Psoas muscle (tissue), 8 donors: Measurements from ENCODE around the gene PRKACA. TPM values are rescaled to one million over a fixed set of nuclear protein-coding genes. Genes with fewer than 3 reads are reported as not detected.
A peak's percentile ranks its signal among the peaks of the same experiment; 100 is the strongest.
"Not testable (repeated sequence)": the region's sequence is repeated elsewhere in the genome, so short reads cannot be mapped to it uniquely, and the experiment has no call there.

Experiments
- ATAC-seq, 4 donors: fragments of 200-7000 bp; cut with Tn5 transposase; one replicate each; pipeline ENCODE4 v1.9.1; 2020; ENCODE audit warnings: moderate library complexity in 3 of 4, mild to moderate bottlenecking in 2 of 4
- DNase-seq, 2 donors: peaks; one replicate each; pipeline ENCODE4 v3.0.0-alpha.2; 2020
- H3K27ac ChIP-seq: fragments of 200-600 bp; one replicate; pipeline ENCODE4 v1.8.0; 2022
- H3K27me3 ChIP-seq, 3 donors: fragments of 200-600 bp in 1 of 3; one replicate each; pipeline versions ENCODE4 v1.6.1 to v1.8.0; 2013 to 2022; ENCODE audit warnings: low read length in 2 of 3, mild to moderate bottlenecking in 2 of 3, moderate library complexity in 1 of 3; ENCODE audit not compliant: insufficient read depth in 3 of 3
- H3K36me3 ChIP-seq, 2 donors: fragments of 200-600 bp in 1 of 2; one replicate each; pipeline versions ENCODE4 v1.6.1 to v1.8.0; 2013 to 2022; ENCODE audit warnings: low read depth in 1 of 2, mild to moderate bottlenecking in 1 of 2, moderate library complexity in 1 of 2; ENCODE audit not compliant: insufficient read depth in 1 of 2
- H3K4me1 ChIP-seq: fragments of 200-600 bp; one replicate; pipeline ENCODE4 v1.8.0; 2022
- H3K4me3 ChIP-seq: fragments of 200-600 bp; one replicate; pipeline ENCODE4 v1.8.0; 2022; ENCODE audit warnings: mild to moderate bottlenecking
- H3K9me3 ChIP-seq: fragments of 200-600 bp; one replicate; pipeline ENCODE4 v1.8.0; 2022
- whole genome bisulfite sequencing, 3 donors: extraction: QIAGEN DNeasy Blood & Tissue Kit; methylation state at CpG; one replicate each; pipeline versions ENCODE4 v1.1.6 to v1.1.7; 2013; 5-methylcytosine and 5-hydroxymethylcytosine counted together
- intact Hi-C, 2 donors: fragments of 100-400 bp; cut with DNase I; formaldehyde crosslinking; loops; one replicate each; pipeline versions ENCODE4 v1.11.0 to v1.14.2; 2022
- polyA plus RNA-seq, 3 donors: library from polyadenylated mRNA; stranded (reverse); fragments of 200-250 nt; gene quantifications; one replicate each; pipeline ENCODE4 v1.2.3, GENCODE V29; 2013
- total RNA-seq, 4 donors: library from RNA; stranded (reverse); fragmentation: NEBNext Ultra II Directional in 2 of 4; extraction: Animal tissue kit (Norgen Biotek cat#: 25700) in 2 of 4; gene quantifications; one replicate each; pipeline versions ENCODE4 v1.2.1 to v1.2.4, GENCODE V29; 2021 to 2023
- TF ChIP-seq, protein P1 (sequence below): fragments of 200-600 bp; IDR thresholded peaks from one replicate; pipeline ENCODE4 v1.8.0; 2022; ENCODE audit warnings: antibody characterized with exemption
- donor health status: healthy with polysubstance abuse.
- donor health status: DM: no; HTN: no; CAD: no; lungs with moderate emphysema.
- donor health status: Bipolar disorder and iron deficiency.
- donor health status: healthy.
- donor health status: DM: yes; HTN: yes; CAD: no.
- donor health status: DM: no; HTN: no; CAD: no.
- donor health status: DM: no; HTN: no; CAD: no.
- donor health status: DM: yes; HTN: yes; CAD: no.

Gene PRKACA
- total and polyA plus RNA-seq, 7 donors = 99.3 to 509 (median 209) TPM

DNA sequence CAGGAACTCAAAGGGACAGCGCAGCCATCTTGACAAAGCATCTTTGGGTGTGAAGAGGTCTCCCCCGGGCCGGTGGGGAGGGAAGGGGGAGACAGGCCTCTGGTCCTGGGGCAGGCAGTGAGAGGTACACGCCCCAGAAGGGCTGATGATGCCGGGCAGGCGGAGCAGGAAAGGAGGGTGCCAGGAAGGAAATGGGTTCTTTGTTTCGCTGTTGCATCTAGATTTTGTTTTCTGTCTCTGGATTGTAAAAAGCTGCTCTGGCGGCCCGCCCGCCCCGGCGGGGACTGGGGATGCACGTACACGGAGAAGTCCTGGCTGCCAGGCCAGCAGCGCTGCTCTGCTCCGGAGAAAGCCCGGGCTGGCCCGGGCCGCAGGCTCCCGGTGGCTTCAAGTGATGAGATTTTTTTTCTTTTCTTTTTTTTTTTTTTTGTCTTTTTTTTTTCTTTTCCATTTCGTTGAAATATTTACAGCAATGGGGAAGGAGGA is 32.0 kb upstream of the PRKACA start:
- Histone ChIP-seq H3K4me3 (peak overlapping the region; percentile 22), H3K27ac (peak overlapping the region; percentile 41), H3K4me1 (peaks cover 9% of the 10 kb centered on the region), H3K36me3 (no peaks in the 10 kb centered on the region), H3K27me3 (no peaks in the 10 kb centered on the region), H3K9me3 (no peaks in the 10 kb centered on the region)
- WGBS, 3 donors = 23 to 29% (median 27%) methylated on average over 21 of the region's 21 CpGs
- TF ChIP-seq, protein P1, sequence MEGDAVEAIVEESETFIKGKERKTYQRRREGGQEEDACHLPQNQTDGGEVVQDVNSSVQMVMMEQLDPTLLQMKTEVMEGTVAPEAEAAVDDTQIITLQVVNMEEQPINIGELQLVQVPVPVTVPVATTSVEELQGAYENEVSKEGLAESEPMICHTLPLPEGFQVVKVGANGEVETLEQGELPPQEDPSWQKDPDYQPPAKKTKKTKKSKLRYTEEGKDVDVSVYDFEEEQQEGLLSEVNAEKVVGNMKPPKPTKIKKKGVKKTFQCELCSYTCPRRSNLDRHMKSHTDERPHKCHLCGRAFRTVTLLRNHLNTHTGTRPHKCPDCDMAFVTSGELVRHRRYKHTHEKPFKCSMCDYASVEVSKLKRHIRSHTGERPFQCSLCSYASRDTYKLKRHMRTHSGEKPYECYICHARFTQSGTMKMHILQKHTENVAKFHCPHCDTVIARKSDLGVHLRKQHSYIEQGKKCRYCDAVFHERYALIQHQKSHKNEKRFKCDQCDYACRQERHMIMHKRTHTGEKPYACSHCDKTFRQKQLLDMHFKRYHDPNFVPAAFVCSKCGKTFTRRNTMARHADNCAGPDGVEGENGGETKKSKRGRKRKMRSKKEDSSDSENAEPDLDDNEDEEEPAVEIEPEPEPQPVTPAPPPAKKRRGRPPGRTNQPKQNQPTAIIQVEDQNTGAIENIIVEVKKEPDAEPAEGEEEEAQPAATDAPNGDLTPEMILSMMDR = no peak
- DNase-seq = peak; percentile 80
- intact Hi-C loops = loop anchor here (2.0 to 5.0 kb wide), 2 partner anchors 198 to 199 kb away; no protein-coding TSS in a partner anchor
- ATAC-seq = peak in 3 of 4 donors; percentile 24 to 48 (median 27)

DNA sequence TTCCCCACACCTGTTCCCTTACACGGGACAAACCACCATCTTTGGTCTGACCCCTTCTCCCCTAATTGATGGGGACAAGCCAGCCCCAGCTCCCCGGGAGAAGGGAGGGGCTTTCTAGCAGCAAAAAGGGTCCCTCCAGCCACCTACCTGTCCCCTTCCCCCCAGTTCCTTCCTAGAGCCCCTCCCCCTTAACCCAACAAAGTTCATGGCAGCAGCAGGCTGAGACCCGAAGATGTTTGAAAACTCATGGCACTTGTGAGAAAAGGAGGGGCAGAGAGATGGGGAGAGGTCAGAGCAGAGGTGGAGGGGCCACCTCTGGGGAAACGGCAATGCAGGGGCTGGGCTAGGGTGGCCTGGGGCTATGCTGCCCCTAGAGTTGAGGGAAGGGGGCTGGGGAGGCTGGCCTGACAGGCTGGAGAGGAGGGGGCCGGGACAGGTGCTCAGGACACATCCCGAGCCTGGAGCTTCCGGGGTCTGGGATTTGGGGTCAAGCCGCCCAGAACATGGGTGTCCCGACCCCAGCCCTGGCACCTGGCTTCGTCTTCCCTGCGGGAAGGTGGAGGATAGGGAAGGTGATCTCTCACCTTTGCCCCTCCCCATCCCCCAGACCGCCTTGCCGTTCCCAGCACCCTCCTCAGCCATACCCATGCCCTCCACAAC is 31.3 kb upstream of the PRKACA start:
- TF ChIP-seq, protein P1 = no peak
- no peaks in the 10 kb centered on the region for H3K36me3 ChIP-seq
- H3K27me3 ChIP-seq = no peaks in the 10 kb centered on the region
- H3K9me3 ChIP-seq = no peaks in the 10 kb centered on the region
- WGBS, 3 donors = 64 to 69% (median 64%) methylated on average over 11 to 13 of the region's 13 CpGs
- H3K4me3 ChIP-seq = no peak overlapping the region
- H3K27ac ChIP-seq = peak overlapping the region; percentile 41
- peaks cover 9% of the 10 kb centered on the region for H3K4me1 ChIP-seq
- no peak for DNase-seq
- ATAC-seq = no peak
- intact Hi-C loops = loop anchor here (2.0 to 5.0 kb wide), 2 partner anchors 198 to 200 kb away; no protein-coding TSS in a partner anchor

DNA sequence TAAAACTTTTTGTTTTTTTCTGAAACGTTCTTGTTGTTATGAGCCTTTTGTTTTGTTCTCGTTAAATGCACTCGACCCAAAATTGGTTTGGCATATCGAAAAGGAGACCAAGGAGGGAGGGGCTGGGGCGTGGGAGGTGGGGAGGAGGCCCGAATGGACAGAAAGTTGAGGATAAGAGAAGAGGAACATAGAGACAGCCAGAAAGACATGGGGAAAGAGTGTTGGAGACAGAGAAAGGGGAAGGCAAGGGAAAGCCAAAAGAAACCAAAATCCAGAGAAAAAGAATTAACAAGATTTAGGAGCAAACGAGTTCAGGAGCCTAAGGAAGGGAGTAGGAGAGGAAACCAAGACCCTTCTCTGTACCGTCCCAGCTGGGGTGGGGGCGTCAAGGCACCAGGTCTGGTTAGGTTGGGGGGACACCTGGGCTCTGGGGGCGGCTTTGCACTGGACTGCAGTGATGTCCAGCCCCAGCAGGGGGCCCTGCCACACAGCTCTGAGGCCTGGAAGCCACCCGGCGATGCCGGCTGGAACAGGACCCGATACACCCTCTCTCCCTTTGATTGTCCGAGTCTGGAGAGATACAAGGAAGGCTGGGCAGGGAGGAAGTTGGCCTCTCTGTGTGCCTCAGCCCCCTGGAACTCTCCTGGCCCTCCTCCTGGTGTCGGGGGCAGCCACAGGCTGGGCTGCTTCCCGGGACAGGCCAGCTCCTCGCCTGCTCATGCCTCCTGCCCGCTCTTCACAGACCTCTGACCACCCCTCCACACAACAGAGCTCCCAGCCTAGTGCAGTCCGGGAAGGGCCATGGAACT is 30.4 kb upstream of the PRKACA start:
- peak; percentile 76 to 88 (median 84) for ATAC-seq
- peaks cover 9% of the 10 kb centered on the region for H3K4me1 ChIP-seq
- peak; percentile 72 to 84 for DNase-seq
- TF ChIP-seq, protein P1 = peak; percentile 72
- 33 to 39% (median 37%) methylated on average over 20 of the region's 20 CpGs for WGBS, 3 donors
- no peaks in the 10 kb centered on the region for H3K27me3 ChIP-seq
- no peaks in the 10 kb centered on the region for H3K9me3 ChIP-seq
- H3K27ac ChIP-seq = peak overlapping the region; percentile 41
- H3K4me3 ChIP-seq = no peak overlapping the region
- intact Hi-C loops = loop anchor here (2.0 to 5.0 kb wide), 2 partner anchors 199 to 201 kb away; no protein-coding TSS in a partner anchor
- H3K36me3 ChIP-seq = no peaks in the 10 kb centered on the region

DNA sequence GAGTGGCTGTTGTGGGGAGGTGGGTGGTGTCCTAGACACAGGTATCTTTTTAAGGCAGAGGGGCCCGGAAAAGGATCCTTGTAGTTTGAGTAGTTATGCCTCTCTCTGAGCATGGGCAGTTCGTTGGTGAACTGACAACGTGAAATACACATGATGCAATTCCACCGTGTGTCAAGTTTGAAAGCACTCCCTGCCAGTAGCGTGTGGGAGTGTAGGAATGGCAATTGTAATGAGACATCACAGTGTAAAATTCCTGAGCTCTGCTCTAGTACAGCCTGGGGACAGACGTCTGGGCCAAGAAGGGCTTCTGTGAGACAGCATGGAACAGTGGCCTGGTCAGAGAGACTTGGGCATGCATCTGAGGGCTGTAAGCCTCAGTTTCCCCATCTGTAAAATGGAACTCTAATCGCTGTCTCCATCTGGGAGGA is 29.2 kb upstream of the PRKACA start:
- TF ChIP-seq, protein P1 = no peak
- DNase-seq = no peak
- Histone ChIP-seq H3K4me3 (no peak overlapping the region), H3K9me3 (no peaks in the 10 kb centered on the region), H3K4me1 (peaks cover 9% of the 10 kb centered on the region), H3K27ac (no peak overlapping the region), H3K27me3 (no peaks in the 10 kb centered on the region), H3K36me3 (no peaks in the 10 kb centered on the region)
- peak in 2 of 4 donors; percentile 42 to 63 for ATAC-seq
- 59 to 68% (median 59%) methylated on average over 7 of the region's 7 CpGs for WGBS, 3 donors
- intact Hi-C loops = loop anchor here in 1 of 2 donors (5.0 kb wide), 1 partner anchor 200 kb away; no protein-coding TSS in a partner anchor

DNA sequence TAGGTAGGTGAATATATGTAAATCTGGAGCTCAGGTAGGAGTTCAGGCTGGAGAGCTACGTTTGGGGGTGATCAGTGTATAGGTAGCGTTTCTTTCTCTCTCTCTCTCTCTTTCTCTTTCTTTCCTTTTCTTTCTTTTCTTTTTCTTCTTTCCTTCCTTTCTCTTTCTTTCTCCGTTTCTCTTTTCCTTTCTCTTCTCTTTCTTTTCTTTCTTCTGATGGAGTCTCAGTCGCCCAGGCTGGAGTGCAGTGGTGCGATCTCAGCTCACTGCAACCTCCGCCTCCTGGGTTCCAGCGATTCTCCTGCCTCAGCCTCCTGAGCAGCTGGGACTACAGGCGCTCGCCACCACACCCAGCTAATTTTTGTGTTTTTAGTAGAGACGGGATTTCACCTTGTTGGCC is 28.6 kb upstream of the PRKACA start:
- not testable (repeated sequence) for H3K27ac ChIP-seq, DNase-seq, ATAC-seq, H3K27me3 ChIP-seq, H3K4me3 ChIP-seq, H3K36me3 ChIP-seq, H3K4me1 ChIP-seq, H3K9me3 ChIP-seq
- intact Hi-C loops = loop anchor here in 1 of 2 donors (5.0 kb wide), 1 partner anchor 201 kb away; no protein-coding TSS in a partner anchor
- WGBS, 3 donors = 93 to 95% (median 94%) methylated on average over 10 of the region's 10 CpGs
